GM12878 (cell line): ENCODE data around the gene RCVRN. TPM values are rescaled to one million over a fixed set of nuclear protein-coding genes. Genes with fewer than 3 reads are reported as not detected.

Source experiments
- ATAC-seq: fragments of 200-7000 bp; cut with Tn5 transposase; 3 replicates; pipeline ENCODE4 v1.9.1; 2020; ENCODE audit warnings: mild to moderate bottlenecking, moderate library complexity
- BruUV-seq: library from RNA; stranded (reverse); fragments of 400-500 nt; replicated peaks from 2 replicates; lab custom pipeline; 2021; lab: Mats Ljungman, UMichigan
- CTCF ChIA-PET: fragments of 300-600 bp; sonication (Branson Sonifier 250); formaldehyde crosslinking; extraction: SDS; loops from one replicate; lab custom pipeline; 2021; ENCODE audit warnings: inconsistent platforms; lab: Yijun Ruan, JAX
- POLR2A ChIA-PET: fragments of 350-600 bp; formaldehyde crosslinking; extraction: SDS; loops from one replicate; lab custom pipeline; 2021; ENCODE audit warnings: inconsistent platforms; lab: Charles Lee
- RAD21 ChIA-PET: fragments of 300-600 bp; sonication (Branson Sonifier 250); formaldehyde crosslinking; loops from one replicate; lab custom pipeline; 2023; ENCODE audit warnings: antibody characterized with exemption; ENCODE audit not compliant: unreplicated experiment; lab: Charles Lee
- SMC1A ChIA-PET: fragments of 300-600 bp; sonication (Branson Sonifier 250); formaldehyde crosslinking; loops from one replicate; lab custom pipeline; 2023; ENCODE audit not compliant: unreplicated experiment, uncharacterized antibody; lab: Charles Lee
- DNase-seq: peaks from one replicate; pipeline ENCODE4 v3.0.0-alpha.2; 2011; ENCODE audit warnings: low read depth, low spot score
- FAIRE-seq: peaks from 3 replicates; lab custom pipeline; 2011; peaks lifted over from hg19 to GRCh38; lab: Jason Lieb, UNC
- H2AFZ ChIP-seq: 2 replicates; pipeline ENCODE4 v1.6.0; 2011; ENCODE audit warnings: low read depth, low read length, control low read depth; ENCODE audit not compliant: control insufficient read depth
- H3K27ac ChIP-seq: 2 replicates; pipeline ENCODE4 v1.5.1; 2011; ENCODE audit warnings: control low read depth; ENCODE audit not compliant: control insufficient read depth, insufficient read depth
- H3K27me3 ChIP-seq, 2 experiments: replicated peaks in 1 of 2; 2 replicates each; pipeline versions ENCODE4 v1.6.0 to v1.6.1; 2011; ENCODE audit warnings: low read length in 1 of 2; ENCODE audit not compliant: control insufficient read depth in 2 of 2, insufficient read depth in 2 of 2
- H3K36me3 ChIP-seq, 2 experiments: 2 replicates each; pipeline ENCODE4 v1.5.1; 2011; ENCODE audit warnings: low read length in 1 of 2; ENCODE audit not compliant: control insufficient read depth in 2 of 2, insufficient read depth in 2 of 2
- H3K4me1 ChIP-seq: 2 replicates; pipeline ENCODE4 v1.6.1; 2011; ENCODE audit warnings: mild to moderate bottlenecking, low read length, moderate library complexity, mixed read lengths; ENCODE audit not compliant: control insufficient read depth, insufficient read depth
- H3K4me2 ChIP-seq: 2 replicates; pipeline ENCODE4 v1.6.0; 2011; ENCODE audit warnings: control low read depth; ENCODE audit not compliant: control insufficient read depth, insufficient read depth
- H3K4me3 ChIP-seq: fragments of 200-600 bp; sonication (generic); 2 replicates; pipeline ENCODE4 v1.5.1; 2016
- H3K79me2 ChIP-seq: 2 replicates; pipeline ENCODE4 v1.6.0; 2011; ENCODE audit warnings: low read length; ENCODE audit not compliant: control insufficient read depth, insufficient read depth
- H3K9ac ChIP-seq: 2 replicates; pipeline ENCODE4 v1.8.0; 2011; ENCODE audit warnings: low read length, control low read depth, mixed read lengths; ENCODE audit not compliant: control insufficient read depth, insufficient read depth
- H3K9me3 ChIP-seq: replicated peaks from 3 replicates; pipeline ENCODE4 v1.5.1; 2011; ENCODE audit warnings: mild to moderate bottlenecking, low read length; ENCODE audit not compliant: control insufficient read depth, insufficient read depth
- H4K20me1 ChIP-seq: 2 replicates; pipeline ENCODE4 v1.6.0; 2011; ENCODE audit not compliant: control insufficient read depth, insufficient read depth
- CBFB ChIP-seq: IDR thresholded peaks from 2 replicates; pipeline ENCODE4 v1.6.1; 2016; ENCODE audit warnings: antibody characterized with exemption, low read depth
- CHD4 ChIP-seq: fragments of 200-600 bp; sonication (generic); IDR thresholded peaks from 2 replicates; pipeline ENCODE4 v1.6.1; 2016; ENCODE audit warnings: mild to moderate bottlenecking
- EP300 ChIP-seq, 2 experiments: fragments of 150-350 bp in 1 of 2; IDR thresholded peaks; 2 replicates each; pipeline ENCODE4 v1.6.1; 2011 to 2012; ENCODE audit warnings: low read depth in 2 of 2, low read length in 2 of 2, borderline replicate concordance in 1 of 2, improper control_type of control experiment in 1 of 2, inconsistent platforms in 1 of 2; ENCODE audit not compliant: control insufficient read depth in 1 of 2
- ESRRA ChIP-seq: IDR thresholded peaks from 2 replicates; pipeline ENCODE4 v1.6.1; 2012; ENCODE audit warnings: mild to moderate bottlenecking, low read length, improper control_type of control experiment
- JUND ChIP-seq: IDR thresholded peaks from 2 replicates; pipeline ENCODE4 v1.6.1; 2012; ENCODE audit warnings: low read depth, mild to moderate bottlenecking, low read length, improper control_type of control experiment, moderate library complexity
- KAT2A ChIP-seq: conservative IDR thresholded peaks from 2 replicates; pipeline ENCODE4 v1.6.1; 2011; ENCODE audit warnings: low read depth, low read length; ENCODE audit not compliant: control insufficient read depth
- NR2C1 ChIP-seq: fragments of 450-650 bp; IDR thresholded peaks from 2 replicates; pipeline ENCODE4 v1.6.1; 2017; ENCODE audit warnings: antibody characterized with exemption, mild to moderate bottlenecking, moderate library complexity
- RCOR1 ChIP-seq: conservative IDR thresholded peaks from 2 replicates; pipeline ENCODE4 v1.6.1; 2012; ENCODE audit warnings: low read depth, low read length, improper control_type of control experiment
- SUPT20H ChIP-seq: IDR thresholded peaks from 2 replicates; pipeline ENCODE4 v1.6.1; 2011; ENCODE audit warnings: low read depth, mild to moderate bottlenecking, low read length, moderate library complexity, borderline replicate concordance; ENCODE audit not compliant: control insufficient read depth
- USF2 ChIP-seq: IDR thresholded peaks from 2 replicates; pipeline ENCODE4 v1.6.1; 2011; ENCODE audit warnings: low read depth, low read length, improper control_type of control experiment, borderline replicate concordance
- WGBS: methylation state at CpG from one replicate; pipeline ENCODE4 v1.1.6; 2016; ENCODE audit warnings: low lambda C conversion rate; ENCODE audit not compliant: insufficient replicate concordance, insufficient coverage; ENCODE audit errors: missing lambda C conversion rate; 5-methylcytosine and 5-hydroxymethylcytosine counted together
- in situ Hi-C: fragments of 300-500 bp; cut with MboI; formaldehyde crosslinking; loops from 9 replicates; pipeline ENCODE4 v1.14.3; 2018; ENCODE audit warnings: mixed read lengths
- intact Hi-C: fragments of 100-400 bp; cut with micrococcal nuclease; formaldehyde crosslinking; loops from one replicate; pipeline ENCODE4 v1.14.2; 2022; ENCODE audit not compliant: unreplicated experiment
- polyA plus RNA-seq, 11 experiments: library from polyadenylated mRNA; depleted of rRNA in 4 of 11; unstranded in 6 of 11; stranded (reverse) in 5 of 11; fragments of >200 nt; fragmentation: Nextera tagmentation in 4 of 11; fragmentation: Illumina TruSeq in 1 of 11; extraction: Ambion mirVana in 4 of 11; extraction: Trizol in 1 of 11; gene quantifications; 1 replicate in 1 of 11; 2 replicates in 10 of 11; pipeline versions ENCODE4 v1.2.1 to v1.2.3, GENCODE V29; 2011 to 2016; ENCODE audit warnings: inconsistent platforms in 2 of 11, missing spikeins in 2 of 11, low read depth in 1 of 11
- total RNA-seq, 4 experiments: library from RNA; depleted of rRNA in 3 of 4; stranded (reverse); fragments of >200 nt in 3 of 4; fragmentation: Illumina TruSeq in 1 of 4; extraction: Trizol in 1 of 4; gene quantifications; 2 replicates each; pipeline versions ENCODE4 v1.2.1 to v1.2.3, GENCODE V29; 2013 to 2021
- TF ChIP-seq, protein P1 (sequence below): IDR thresholded peaks from 2 replicates; pipeline ENCODE4 v1.6.1; 2011; ENCODE audit warnings: low read depth, mild to moderate bottlenecking, low read length, moderate library complexity, borderline replicate concordance; ENCODE audit errors: extremely low read depth

Gene RCVRN
- total and polyA plus RNA-seq, 10 of the 15 experiments (the other 5 are each of a cell fraction or from before 2014, with no cell fraction given), result 0.07 to 0.23 (median 0.14) TPM; not detected in 6

DNA sequence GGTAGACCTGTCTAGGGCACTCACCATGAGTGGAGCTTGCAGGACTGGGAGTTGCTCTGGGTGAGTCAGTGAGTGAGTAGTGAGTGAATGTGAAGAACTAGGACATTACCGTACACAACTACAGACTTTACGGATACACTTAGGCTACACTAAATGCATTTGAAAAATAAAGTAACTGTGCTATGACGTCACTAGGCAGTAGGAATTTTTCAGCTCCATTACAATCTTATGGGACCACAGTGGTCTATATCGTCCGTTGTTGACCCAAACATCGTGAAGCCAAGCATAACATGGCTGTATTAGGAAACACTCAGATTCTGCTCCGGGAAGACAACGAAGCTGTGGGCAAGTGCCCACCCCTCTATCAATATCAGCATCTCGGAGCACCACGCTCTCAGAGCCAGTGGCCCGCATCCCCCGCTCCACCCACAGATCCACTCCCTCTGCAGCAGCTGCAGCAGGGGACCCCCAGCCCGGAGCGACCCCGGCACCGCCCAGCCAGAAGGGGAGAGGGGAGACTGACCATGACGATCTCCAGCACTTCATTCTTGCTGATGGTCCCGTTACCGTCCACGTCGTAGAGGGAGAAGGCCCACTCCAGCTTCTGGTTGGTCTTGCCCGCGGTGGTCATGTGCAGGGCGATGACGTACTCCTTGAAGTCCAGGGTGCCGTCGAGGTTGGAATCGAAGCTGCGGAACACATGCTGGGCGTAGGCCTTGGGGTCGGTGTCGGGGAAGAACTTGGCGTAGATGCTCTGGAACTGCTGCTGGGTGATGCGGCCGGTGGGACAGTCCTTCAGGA, 594 bp downstream of the RCVRN start:
- WGBS, result 68% methylated on average over 30 of the region's 35 CpGs
- ChIA-PET CTCF (interaction anchor here (1.4 kb wide), 1 partner anchor 14 kb away, joined by 3 read pairs; no protein-coding TSS in a partner anchor), POLR2A (no interaction called here), RAD21 (interaction anchor here (1.0 kb wide), 1 partner anchor 21 kb away, joined by 4 read pairs; no protein-coding TSS in a partner anchor)
- no peak for ATAC-seq
- Histone ChIP-seq H3K9ac (no peak overlapping the region), H3K79me2 (no peaks in the 10 kb centered on the region), H3K27me3 (peaks cover 0 to 2% of the 10 kb centered on the region in 2 experiments; a peak in 1 of 4 replicates), H3K9me3 (no peaks in the 10 kb centered on the region), H2AFZ (no peak overlapping the region), H3K4me3 (no peak overlapping the region), H3K36me3 (no peaks in the 10 kb centered on the region), H3K27ac (no peak overlapping the region), H3K4me2 (no peak overlapping the region), H4K20me1 (no peaks in the 10 kb centered on the region)
- in situ Hi-C loops (no loop called here), intact Hi-C loops (no loop called here)
- DNase-seq, result no peak
- no TSS peak for BruUV-seq
- TF ChIP-seq KAT2A (no peak), SUPT20H (no peak), USF2 (no peak), NR2C1 (no peak), CBFB (no peak), EP300 (IDR thresholded peaks at IDR 0.05; ENCODE audit: borderline replicate concordance in 1 of 2, control insufficient read depth in 1 of 2, low read depth in 2 of 2, low read length in 2 of 2) (no peak), RCOR1 (no peak), CHD4 (no peak), JUND (no peak), ESRRA (no peak)
- TF ChIP-seq, protein P1, sequence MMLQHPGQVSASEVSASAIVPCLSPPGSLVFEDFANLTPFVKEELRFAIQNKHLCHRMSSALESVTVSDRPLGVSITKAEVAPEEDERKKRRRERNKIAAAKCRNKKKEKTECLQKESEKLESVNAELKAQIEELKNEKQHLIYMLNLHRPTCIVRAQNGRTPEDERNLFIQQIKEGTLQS, result no peak
- TF ChIP-seq, all 136 proteins: peak for 0
- no peak for FAIRE-seq
- SMC1A ChIA-PET, result no interaction called here
- H3K4me1 ChIP-seq, result no peaks in the 10 kb centered on the region
